Measurements from ENCODE around the gene TM4SF18.
"Not testable (repeated sequence)": the region's sequence is repeated elsewhere in the genome, so short reads cannot be mapped to it uniquely, and the experiment has no call there.

The TM4SF18 gene

GRCh38 chr3:149368201-149368673 lies 34.8 kb upstream of the TM4SF18 start:
- no peak for DNase-seq

- DNase-seq = no peak
Observed at GRCh38 chr3:149366941-149367840, 33.8 kb upstream of the TM4SF18 start.

- DNase-seq = no peak
Observed at GRCh38 chr3:149366031-149366430, 32.6 kb upstream of the TM4SF18 start.

GRCh38 chr3:149364624-149365023 lies 31.2 kb upstream of the TM4SF18 start:
- DNase-seq = no peak

- no peak for DNase-seq
Observed at GRCh38 chr3:149363053-149363452, 29.6 kb upstream of the TM4SF18 start.

- no peak for DNase-seq
Observed at GRCh38 chr3:149362366-149362765, 28.9 kb upstream of the TM4SF18 start.

- DNase-seq = no peak
Observed at GRCh38 chr3:149356630-149357029, 23.2 kb upstream of the TM4SF18 start.

- DNase-seq = no peak
Observed at GRCh38 chr3:149356044-149356592, 22.7 kb upstream of the TM4SF18 start.

- no peak for DNase-seq
Observed at GRCh38 chr3:149353581-149354184, 20.2 kb upstream of the TM4SF18 start.

GRCh38 chr3:149352556-149352955 lies 19.1 kb upstream of the TM4SF18 start:
- DNase-seq = peak; percentile 63

- no peak for DNase-seq
Observed at GRCh38 chr3:149343951-149344350, 10.5 kb upstream of the TM4SF18 start.

- no peak for DNase-seq
Observed at GRCh38 chr3:149342413-149343380, 9.3 kb upstream of the TM4SF18 start.

GRCh38 chr3:149340310-149340933 lies 7.0 kb upstream of the TM4SF18 start:
- no peak for DNase-seq

- DNase-seq = no peak
Observed at GRCh38 chr3:149339931-149340309, 6.5 kb upstream of the TM4SF18 start.

- DNase-seq = not testable (repeated sequence)
Observed at GRCh38 chr3:149337486-149337885, 4.0 kb upstream of the TM4SF18 start.

- no peak for DNase-seq
Observed at GRCh38 chr3:149336925-149337324, 3.5 kb upstream of the TM4SF18 start.

- DNase-seq = no peak
Observed at GRCh38 chr3:149332771-149333170, 665 bp downstream of the TM4SF18 start.

- no peak for DNase-seq
Observed at GRCh38 chr3:149332227-149332765, 1.1 kb downstream of the TM4SF18 start.

- no peak for DNase-seq
Observed at GRCh38 chr3:149331396-149331795, 2.0 kb downstream of the TM4SF18 start.

- DNase-seq = no peak
Observed at GRCh38 chr3:149330609-149331331, 2.7 kb downstream of the TM4SF18 start.

- DNase-seq = no peak
Observed at GRCh38 chr3:149327156-149327555, 6.3 kb downstream of the TM4SF18 start.

Measured in activated effector memory CD4-positive, alpha-beta T cell treated with anti-CD3 and anti-CD28 coated beads, Interleukin-2, amount 50 U/mL, for 16 hours (primary cell).